ENCODE results near the gene PSMD2.

GRCh38 chr3:184352897-184353545 is 54.0 kb downstream of the PSMD2 start:
- TF ChIP-seq CTCF (IDR thresholded peaks at IDR 0.05): no peak
- no peak for TF ChIP-seq POLR2AphosphoS5 (IDR thresholded peaks at IDR 0.05; ENCODE audit: low read depth, low read length)
- TF ChIP-seq SIN3A (IDR thresholded peaks at IDR 0.05; ENCODE audit: borderline replicate concordance, insufficient read depth, low read depth, low read length): no peak
- TF ChIP-seq REST (IDR thresholded peaks at IDR 0.05; ENCODE audit: insufficient read depth in 1 of 2, low read depth in 2 of 2, low read length in 1 of 2): no peak

Data from Panc1 (cell line).